WTC11 (cell line): ENCODE results near the gene FNIP2. TPM values are rescaled to one million over a fixed set of nuclear protein-coding genes. Genes with fewer than 3 reads are reported as not detected.

Source experiments
- ATAC-seq: fragments of 200-7000 bp; cut with Tn5 transposase; 2 replicates; pipeline ENCODE4 v1.10.0; 2021; ENCODE audit warnings: mild to moderate bottlenecking, moderate library complexity
- CTCF ChIA-PET: fragments of 300-600 bp; sonication (Branson Sonifier 250); formaldehyde crosslinking; loops from one replicate; lab custom pipeline; 2021; ENCODE audit warnings: antibody characterized with exemption; lab: Charles Lee
- POLR2A ChIA-PET: fragments of 350-600 bp; sonication (Branson Sonifier 250); formaldehyde crosslinking; loops from one replicate; lab custom pipeline; 2021; ENCODE audit warnings: antibody characterized with exemption; lab: Charles Lee
- DNase-seq: peaks from one replicate; pipeline ENCODE4 v3.0.0; 2021; ENCODE audit warnings: low spot score
- H3K27ac Mint-ChIP-seq: 2 replicates; pipeline ENCODE4 v1.8.0; 2021; ENCODE audit warnings: mixed read lengths
- H3K27me3 Mint-ChIP-seq: 2 replicates; pipeline ENCODE4 v1.8.0; 2021; ENCODE audit warnings: low read depth, mild to moderate bottlenecking, moderate library complexity, mixed read lengths
- H3K36me3 Mint-ChIP-seq: 2 replicates; pipeline ENCODE4 v1.8.0; 2021; ENCODE audit warnings: mixed read lengths
- H3K4me1 Mint-ChIP-seq: 2 replicates; pipeline ENCODE4 v1.8.0; 2022; ENCODE audit warnings: mixed read lengths
- H3K4me3 Mint-ChIP-seq: 2 replicates; pipeline ENCODE4 v1.8.0; 2021; ENCODE audit warnings: mild to moderate bottlenecking, moderate library complexity, mixed read lengths
- H3K9me3 Mint-ChIP-seq: 2 replicates; pipeline ENCODE4 v1.8.0; 2021; ENCODE audit warnings: mixed read lengths
- AFF4 ChIP-seq: sonication (generic); formaldehyde crosslinking; IDR thresholded peaks from 2 replicates; pipeline ENCODE4 v1.8.1; 2023; ENCODE audit warnings: mild to moderate bottlenecking, missing genetic modification reagents, borderline replicate concordance
- AR ChIP-seq: fragments of 250-450 bp; sonication (Bioruptor Pico); IDR thresholded peaks from 2 replicates; pipeline ENCODE4 v1.9.0; 2021; ENCODE audit warnings: mild to moderate bottlenecking
- ATF6 ChIP-seq: sonication (generic); formaldehyde crosslinking; IDR thresholded peaks from 2 replicates; pipeline ENCODE4 v1.8.1; 2023; ENCODE audit warnings: mild to moderate bottlenecking, missing genetic modification reagents
- GABPB1 ChIP-seq: sonication (generic); formaldehyde crosslinking; IDR thresholded peaks from 2 replicates; pipeline ENCODE4 v1.8.1; 2023; ENCODE audit warnings: mild to moderate bottlenecking, missing genetic modification reagents
- NR3C1 ChIP-seq: sonication (generic); formaldehyde crosslinking; conservative IDR thresholded peaks from 2 replicates; pipeline ENCODE4 v1.8.1; 2023; ENCODE audit warnings: low read depth, mild to moderate bottlenecking, missing genetic modification reagents
- PRDM15 ChIP-seq: sonication (generic); formaldehyde crosslinking; IDR thresholded peaks from 2 replicates; pipeline ENCODE4 v1.8.0; 2022; ENCODE audit warnings: missing genetic modification reagents
- USF1 ChIP-seq: sonication (generic); formaldehyde crosslinking; IDR thresholded peaks from 2 replicates; pipeline ENCODE4 v1.8.0; 2022; ENCODE audit warnings: mild to moderate bottlenecking, missing genetic modification reagents
- ZNF121 ChIP-seq: sonication (generic); formaldehyde crosslinking; IDR thresholded peaks from 2 replicates; pipeline ENCODE4 v1.8.0; 2023; ENCODE audit warnings: missing genetic modification reagents
- ZNF281 ChIP-seq: sonication (generic); formaldehyde crosslinking; IDR thresholded peaks from 2 replicates; pipeline ENCODE4 v1.8.0; 2023; ENCODE audit warnings: mild to moderate bottlenecking, missing genetic modification reagents
- total RNA-seq: library from RNA; stranded (reverse); gene quantifications from 3 replicates; pipeline ENCODE4 v1.2.3, GENCODE V29; 2021

FNIP2 gene
- total RNA-seq, 1 experiment from 2014 or later, result 8.6 TPM

GRCh38 chr4:158818560-158819140 is 49.8 kb downstream of the FNIP2 start (continued):
- TF ChIP-seq ZNF281 (CRISPR knock-in tag) (no peak), ZNF121 (CRISPR knock-in tag) (no peak), ATF6 (CRISPR knock-in tag) (no peak), AFF4 (CRISPR knock-in tag) (no peak), PRDM15 (CRISPR knock-in tag) (no peak), NR3C1 (CRISPR knock-in tag) (no peak), USF1 (CRISPR knock-in tag) (no peak)

- H3K27me3 Mint-ChIP-seq, result no peaks in the 10 kb centered on the region
- TF ChIP-seq AR (no peak), GABPB1 (CRISPR knock-in tag) (peak; percentile 26; the same call in 1 of the 2 replicates)
- TF ChIP-seq, all 79 proteins: peak for 1
- ChIA-PET CTCF (no interaction called here), POLR2A (no interaction called here)
- no peak overlapping the region for H3K4me3 Mint-ChIP-seq
- 0 out of 2 replicates have a peak overlapping the region, but pooled peaks have one; percentile 17 for H3K27ac Mint-ChIP-seq
- no peaks in the 10 kb centered on the region for H3K9me3 Mint-ChIP-seq
- H3K4me1 Mint-ChIP-seq, result peaks cover 17% of the 10 kb centered on the region
- ATAC-seq (no peak), DNase-seq (no peak)
- H3K36me3 Mint-ChIP-seq, result no peaks in the 10 kb centered on the region
These were observed 51.3 kb downstream of the FNIP2 start for GRCh38 chr4:158819942-158820786.
